Measurements from ENCODE around the gene GMEB1. TPM values are rescaled to one million over a fixed set of nuclear protein-coding genes. Genes with fewer than 3 reads are reported as not detected.
"Not testable (repeated sequence)": the region's sequence is repeated elsewhere in the genome, so short reads cannot be mapped to it uniquely, and the experiment has no call there.

The GMEB1 gene
- total RNA-seq, 1 donor: 9.1 TPM

DNA sequence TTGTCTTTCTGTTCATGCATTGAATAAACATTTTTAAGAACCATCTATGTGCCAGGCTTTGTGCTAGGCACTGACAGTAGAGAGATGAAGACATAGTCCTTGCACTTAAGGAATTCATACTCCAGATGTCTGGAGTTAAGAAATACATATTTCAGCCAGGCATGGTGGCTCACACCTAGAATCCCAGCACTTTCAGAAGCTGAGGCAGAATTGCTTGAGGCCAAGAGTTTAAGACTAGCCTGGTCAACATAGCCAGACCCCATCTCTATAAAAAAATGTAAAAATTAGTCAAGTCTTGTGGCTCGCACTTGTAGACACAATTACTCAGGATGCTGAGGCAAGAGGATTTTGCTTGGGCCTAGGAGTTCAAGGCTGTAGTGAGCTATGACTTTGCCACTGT is 49.6 kb downstream of the GMEB1 start:
- no peak for TF ChIP-seq CTCF (IDR thresholded peaks at IDR 0.05; ENCODE audit: insufficient read depth, low read depth, low read length)

DNA sequence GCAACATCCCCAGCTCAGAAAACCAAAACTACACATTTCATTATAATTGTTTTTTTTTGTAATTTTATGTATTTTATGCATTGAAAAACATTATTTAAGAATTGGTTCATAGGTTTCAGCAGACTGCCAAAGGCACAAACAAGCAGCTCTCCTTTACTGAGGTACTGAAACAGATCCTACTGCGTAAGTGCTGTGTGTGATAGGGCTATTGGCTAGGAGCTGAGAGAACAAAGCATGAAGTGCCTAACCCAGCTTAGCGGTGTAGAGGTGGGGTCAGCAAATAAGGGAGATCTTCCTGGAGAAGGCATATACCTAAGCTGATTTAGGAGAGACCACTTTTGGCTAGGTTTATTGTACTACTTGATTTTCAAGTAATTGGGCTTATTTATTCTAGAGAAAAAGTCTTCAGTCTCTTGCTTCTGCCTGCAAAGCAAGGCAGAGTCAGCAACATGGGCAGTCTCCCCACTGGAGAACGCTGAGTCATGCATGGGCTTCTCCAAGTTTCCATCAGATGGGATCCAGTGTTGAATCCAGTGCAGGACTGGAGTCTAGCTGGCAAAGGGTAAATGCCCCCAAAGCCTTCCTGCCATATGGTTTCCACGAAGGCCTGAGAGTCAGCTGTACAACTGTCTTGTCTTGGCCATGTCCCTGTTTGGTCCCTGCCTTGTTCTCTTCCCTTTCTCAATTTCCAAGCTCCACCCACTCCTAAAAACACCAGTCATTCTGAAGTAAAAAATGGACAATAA is 50.2 kb downstream of the GMEB1 start:
- no peak for TF ChIP-seq CTCF (IDR thresholded peaks at IDR 0.05; ENCODE audit: insufficient read depth, low read depth, low read length)
- H3K4me3 ChIP-seq (ENCODE audit: low read depth, low read length): no peak overlapping the region
- DNase-seq (ENCODE audit: low read depth): peak; percentile 51

More for the DNA sequence above, 49.6 kb downstream of the GMEB1 start:
- DNase-seq (ENCODE audit: low read depth): no peak
- H3K4me3 ChIP-seq (ENCODE audit: low read depth, low read length): no peak overlapping the region

GRCh38 chr1:28719332-28719619 is 50.7 kb downstream of the GMEB1 start:
- H3K4me3 ChIP-seq (ENCODE audit: low read depth, low read length): no peak overlapping the region
- no peak for DNase-seq (ENCODE audit: low read depth)
- no peak for TF ChIP-seq CTCF (IDR thresholded peaks at IDR 0.05; ENCODE audit: insufficient read depth, low read depth, low read length)

- no peak overlapping the region for H3K4me3 ChIP-seq (ENCODE audit: low read depth, low read length)
- TF ChIP-seq CTCF (IDR thresholded peaks at IDR 0.05; ENCODE audit: insufficient read depth, low read depth, low read length): no peak
- DNase-seq (ENCODE audit: low read depth): no peak
These were observed 51.8 kb downstream of the GMEB1 start for GRCh38 chr1:28720376-28720775.

- H3K4me3 ChIP-seq (ENCODE audit: low read depth, low read length): peak overlapping the region; percentile 35
- peak; percentile 74 for DNase-seq (ENCODE audit: low read depth)
These were observed 53.3 kb downstream of the GMEB1 start for GRCh38 chr1:28721927-28722326.

- DNase-seq (ENCODE audit: low read depth); H3K4me3 ChIP-seq (ENCODE audit: low read depth, low read length): not testable (repeated sequence)
These were observed 56.8 kb downstream of the GMEB1 start for GRCh38 chr1:28725365-28725764.

GRCh38 chr1:28735961-28736449 is 67.4 kb downstream of the GMEB1 start:
- DNase-seq (ENCODE audit: low read depth): no peak
- no peak for TF ChIP-seq CTCF (IDR thresholded peaks at IDR 0.05; ENCODE audit: insufficient read depth, low read depth, low read length)
- peak overlapping the region; percentile 57 for H3K4me3 ChIP-seq (ENCODE audit: low read depth, low read length)
